Colonic mucosa (tissue), 4 donors: ENCODE measurements around the gene RPTOR. TPM values are rescaled to one million over a fixed set of nuclear protein-coding genes. Genes with fewer than 3 reads are reported as not detected.

Source experiments
- DNase-seq: peaks from one replicate; pipeline ENCODE4 v3.0.0-alpha.2; 2020
- H3K27ac ChIP-seq: fragments of 200-600 bp; one replicate; pipeline ENCODE4 v1.8.0; 2021
- H3K27me3 ChIP-seq: fragments of 200-600 bp; one replicate; pipeline ENCODE4 v1.8.0; 2021
- H3K36me3 ChIP-seq: fragments of 200-600 bp; one replicate; pipeline ENCODE4 v1.8.0; 2021
- H3K4me1 ChIP-seq: fragments of 200-600 bp; one replicate; pipeline ENCODE4 v1.8.0; 2021; ENCODE audit warnings: mild to moderate bottlenecking
- H3K4me3 ChIP-seq: fragments of 200-600 bp; one replicate; pipeline ENCODE4 v1.8.0; 2021
- H3K9ac ChIP-seq, 2 donors: one replicate each; pipeline ENCODE4 v1.7.0; 2013; ENCODE audit warnings: control low read depth in 2 of 2, low read depth in 2 of 2, low read length in 2 of 2
- H3K9me3 ChIP-seq: fragments of 200-600 bp; one replicate; pipeline ENCODE4 v1.8.0; 2021
- CTCF ChIP-seq: fragments of 200-600 bp; IDR thresholded peaks from one replicate; pipeline ENCODE4 v1.8.0; 2022; ENCODE audit warnings: antibody characterized with exemption, mild to moderate bottlenecking
- intact Hi-C: fragments of 100-400 bp; cut with DNase I; formaldehyde crosslinking; loops from one replicate; pipeline ENCODE4 v1.14.1; 2022
- total RNA-seq, 2 donors: library from RNA; stranded (reverse); fragmentation: NEBNext Ultra II Directional in 1 of 2; extraction: Animal tissue kit (Norgen Biotek cat#: 25700) in 1 of 2; gene quantifications; one replicate each; pipeline ENCODE4 v1.2.1, GENCODE V29; 2021
- donor health status: healthy.
- donor health status: DM: no; HTN: no; CAD: no.
- donor health status: DM: no; HTN: no; CAD: no.

Gene RPTOR
- total RNA-seq, 2 donors from 2014 or later: 21.2 to 39.6 TPM

DNA sequence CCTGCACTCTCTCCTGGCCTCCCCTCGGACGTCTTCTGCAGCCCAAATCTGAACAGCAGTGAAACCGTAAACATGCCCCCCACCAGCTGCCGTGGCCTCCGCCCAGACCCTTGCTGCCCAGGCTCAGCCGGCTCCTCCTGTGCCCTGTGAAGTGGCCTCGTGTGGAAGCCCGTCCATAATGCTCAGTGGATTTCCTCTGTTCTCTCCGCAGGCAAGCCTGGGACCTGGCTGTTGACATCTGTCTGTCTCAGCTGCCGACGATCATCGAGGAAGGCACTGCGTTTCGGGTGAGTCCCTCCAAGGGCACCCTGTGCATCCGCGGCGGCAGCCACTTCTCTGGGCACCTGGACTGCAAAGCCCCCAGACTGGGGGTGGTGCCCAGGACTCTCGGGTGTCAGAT is 293.1 kb downstream of the RPTOR start:
- intact Hi-C loops: no loop called here
- no peak overlapping the region for H3K4me3 ChIP-seq
- H3K27ac ChIP-seq: no peak overlapping the region
- H3K27me3 ChIP-seq: no peaks in the 10 kb centered on the region
- no peaks in the 10 kb centered on the region for H3K36me3 ChIP-seq
- H3K4me1 ChIP-seq: no peaks in the 10 kb centered on the region
- no peaks in the 10 kb centered on the region for H3K9me3 ChIP-seq
- no peak for TF ChIP-seq CTCF
- no peak for DNase-seq
- H3K9ac ChIP-seq: no peak overlapping the region

GRCh38 chr17:80838311-80839025 is 293.8 kb downstream of the RPTOR start:
- Histone ChIP-seq H3K36me3 (no peaks in the 10 kb centered on the region), H3K9me3 (no peaks in the 10 kb centered on the region), H3K27ac (no peak overlapping the region), H3K9ac (no peak overlapping the region), H3K27me3 (no peaks in the 10 kb centered on the region), H3K4me3 (no peak overlapping the region), H3K4me1 (no peaks in the 10 kb centered on the region)
- intact Hi-C loops: no loop called here
- no peak for DNase-seq
- TF ChIP-seq CTCF: no peak

GRCh38 chr17:80839026-80839345 is 294.3 kb downstream of the RPTOR start:
- no peak overlapping the region for H3K27ac ChIP-seq
- no peaks in the 10 kb centered on the region for H3K9me3 ChIP-seq
- no peaks in the 10 kb centered on the region for H3K27me3 ChIP-seq
- H3K9ac ChIP-seq: no peak overlapping the region
- no peaks in the 10 kb centered on the region for H3K36me3 ChIP-seq
- intact Hi-C loops: no loop called here
- no peaks in the 10 kb centered on the region for H3K4me1 ChIP-seq
- TF ChIP-seq CTCF: no peak
- H3K4me3 ChIP-seq: no peak overlapping the region
- no peak for DNase-seq

DNA sequence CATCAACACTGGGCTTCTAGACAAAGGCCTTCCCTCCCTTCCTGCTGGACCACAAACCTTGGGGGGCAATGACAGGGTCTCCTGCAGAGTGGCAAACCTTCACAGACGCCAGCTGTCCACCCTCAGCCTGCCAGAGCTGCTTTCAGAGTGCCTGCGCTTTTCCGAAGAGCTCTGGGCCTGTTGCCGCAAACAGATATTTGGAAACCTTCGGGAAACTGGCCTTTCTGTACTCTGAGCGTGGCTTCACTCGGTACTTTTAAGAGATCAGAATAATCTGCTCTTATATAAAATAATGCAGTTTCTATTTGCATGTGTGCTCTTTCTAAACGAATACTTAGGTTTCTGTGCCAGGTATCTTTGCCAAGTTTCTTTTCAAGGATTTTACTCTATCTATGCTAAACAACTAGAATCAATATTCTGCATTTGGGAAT is 294.9 kb downstream of the RPTOR start:
- Histone ChIP-seq H3K36me3 (no peaks in the 10 kb centered on the region), H3K9ac (no peak overlapping the region), H3K4me3 (no peak overlapping the region), H3K4me1 (no peaks in the 10 kb centered on the region), H3K27ac (no peak overlapping the region), H3K9me3 (no peaks in the 10 kb centered on the region), H3K27me3 (no peaks in the 10 kb centered on the region)
- no peak for TF ChIP-seq CTCF
- no peak for DNase-seq
- intact Hi-C loops: no loop called here

GRCh38 chr17:80839970-80840369 is 295.3 kb downstream of the RPTOR start:
- no peaks in the 10 kb centered on the region for H3K27me3 ChIP-seq
- no peaks in the 10 kb centered on the region for H3K4me1 ChIP-seq
- H3K9me3 ChIP-seq: no peaks in the 10 kb centered on the region
- H3K9ac ChIP-seq: no peak overlapping the region
- TF ChIP-seq CTCF: no peak
- H3K36me3 ChIP-seq: no peaks in the 10 kb centered on the region
- DNase-seq: no peak
- H3K4me3 ChIP-seq: no peak overlapping the region
- no peak overlapping the region for H3K27ac ChIP-seq
- intact Hi-C loops: no loop called here
